GM12892 (cell line): Measurements from ENCODE around the gene RAB14.

ENCODE experiments used
- POLR2AphosphoS5 ChIP-seq: IDR thresholded peaks from 2 replicates; pipeline ENCODE4 v1.6.1; 2011; ENCODE audit warnings: low read depth, low read length, control low read depth
- TAF1 ChIP-seq: IDR thresholded peaks from 2 replicates; pipeline ENCODE4 v1.6.1; 2011; ENCODE audit warnings: low read depth, mild to moderate bottlenecking, control low read depth, low read length, borderline replicate concordance

GRCh38 chr9:121197132-121197531 lies 4.5 kb downstream of the RAB14 start:
- TF ChIP-seq TAF1 = no peak
- no peak for TF ChIP-seq POLR2AphosphoS5
